Fibroblast of lung (primary cell): Measurements from ENCODE around the gene FUBP1. TPM values are rescaled to one million over a fixed set of nuclear protein-coding genes. Genes with fewer than 3 reads are reported as not detected.
A peak's percentile ranks its signal among the peaks of the same experiment; 100 is the strongest.

Source experiments
- DNase-seq, 2 donors: peaks; one replicate each; pipeline versions ENCODE4 v3.0.0 to v3.0.0-alpha.2; 2010; ENCODE audit warnings: low read depth in 2 of 2
- H2AFZ ChIP-seq: 2 replicates; pipeline ENCODE4 v1.5.1; 2012; ENCODE audit warnings: low read length, control low read depth, inconsistent platforms
- H3K27ac ChIP-seq: 2 replicates; pipeline ENCODE4 v1.5.1; 2011; ENCODE audit warnings: low read length, control low read depth; ENCODE audit not compliant: insufficient read depth
- H3K27me3 ChIP-seq: 2 replicates; pipeline ENCODE4 v1.5.1; 2011; ENCODE audit warnings: mild to moderate bottlenecking, low read length; ENCODE audit not compliant: control insufficient read depth, insufficient read depth
- H3K36me3 ChIP-seq: 2 replicates; pipeline ENCODE4 v1.5.1; 2011; ENCODE audit warnings: low read length; ENCODE audit not compliant: control insufficient read depth, insufficient read depth
- H3K4me1 ChIP-seq: 2 replicates; pipeline ENCODE4 v1.5.1; 2011; ENCODE audit warnings: low read length; ENCODE audit not compliant: control insufficient read depth, insufficient read depth; ENCODE audit errors: extremely low read depth
- H3K4me2 ChIP-seq: 2 replicates; pipeline ENCODE4 v1.5.1; 2011; ENCODE audit warnings: low read length, control low read depth; ENCODE audit not compliant: insufficient read depth; ENCODE audit errors: extremely low read depth
- H3K4me3 ChIP-seq, 4 experiments: fragments of 200-600 bp in 1 of 4; sonication (generic) in 1 of 4; replicated peaks in 1 of 4; 2 replicates each; pipeline ENCODE4 v1.5.1; 2011 to 2016; ENCODE audit warnings: low read length in 4 of 4, low read depth in 3 of 4, mild to moderate bottlenecking in 3 of 4, control low read depth in 2 of 4, inconsistent platforms in 1 of 4, mixed read lengths in 1 of 4; ENCODE audit not compliant: insufficient read depth in 1 of 4; ENCODE audit errors: control extremely low read depth in 1 of 4
- H3K79me2 ChIP-seq: 2 replicates; pipeline ENCODE4 v1.5.1; 2012; ENCODE audit warnings: mild to moderate bottlenecking, low read length, inconsistent platforms; ENCODE audit not compliant: control insufficient read depth, insufficient read depth
- H3K9ac ChIP-seq: 2 replicates; pipeline ENCODE4 v1.5.1; 2011; ENCODE audit warnings: mild to moderate bottlenecking, low read length, control low read depth; ENCODE audit not compliant: insufficient read depth
- H3K9me3 ChIP-seq: 2 replicates; pipeline ENCODE4 v1.5.1; 2012; ENCODE audit warnings: low read depth, low read length; ENCODE audit not compliant: control insufficient read depth, insufficient read depth
- H4K20me1 ChIP-seq: 2 replicates; pipeline ENCODE4 v1.5.1; 2011; ENCODE audit warnings: low read length; ENCODE audit not compliant: control insufficient read depth, insufficient read depth; ENCODE audit errors: extremely low read depth
- CTCF ChIP-seq, 2 donors: IDR thresholded peaks in 1 of 2; conservative IDR thresholded peaks in 1 of 2; 1 replicate in 1 of 2; 2 replicates in 1 of 2; pipeline ENCODE4 v1.5.1; 2011 to 2012; ENCODE audit warnings: low read length in 2 of 2, control low read depth in 1 of 2, inconsistent platforms in 1 of 2, low read depth in 1 of 2, mild to moderate bottlenecking in 1 of 2
- EZH2 ChIP-seq: IDR thresholded peaks from 2 replicates; pipeline ENCODE4 v1.5.1; 2012; ENCODE audit warnings: low read length, control low read depth, mild to moderate bottlenecking; ENCODE audit errors: missing control alignments
- polyA plus RNA-seq, 2 donors: library from polyadenylated mRNA; depleted of rRNA in 1 of 2; stranded (reverse) in 1 of 2; unstranded in 1 of 2; fragments of >200 nt; gene quantifications; 2 replicates each; pipeline ENCODE4 v1.2.1, GENCODE V29; 2011 to 2012; ENCODE audit warnings: missing spikeins in 1 of 2
- total RNA-seq: library from RNA; depleted of rRNA; stranded (reverse); fragments of >200 nt; gene quantifications from 2 replicates; pipeline ENCODE4 v1.2.1, GENCODE V29; 2014

The FUBP1 gene
- total and polyA plus RNA-seq, 2 donors (not counting 1 experiment from before 2014, with no cell fraction given), result 99.4 to 102 TPM

- Histone ChIP-seq H3K4me3 (no peak overlapping the region), H3K79me2 (peaks cover 84% of the 10 kb centered on the region), H3K4me2 (no peak overlapping the region), H3K4me1 (no peaks in the 10 kb centered on the region), H4K20me1 (no peaks in the 10 kb centered on the region), H3K27ac (no peak overlapping the region), H3K27me3 (no peaks in the 10 kb centered on the region), H3K9me3 (no peaks in the 10 kb centered on the region), H3K36me3 (peaks cover 7% of the 10 kb centered on the region), H3K9ac (no peak overlapping the region), H2AFZ (no peak overlapping the region)
- TF ChIP-seq EZH2, result no peak
- TF ChIP-seq CTCF (conservative IDR thresholded peaks at IDR 0.05 in 1 of 2, IDR thresholded peaks at IDR 0.05 in 1 of 2; ENCODE audit: low read depth in 1 of 2, low read length in 2 of 2), result no peak
- no peak for DNase-seq
These were observed 8.7 kb downstream of the FUBP1 start for GRCh38 chr1:77970192-77970591.

- H3K4me2 ChIP-seq, result no peak overlapping the region
- no peak overlapping the region for H2AFZ ChIP-seq
- H3K79me2 ChIP-seq, result peaks cover 65% of the 10 kb centered on the region
These were observed 12.6 kb downstream of the FUBP1 start for GRCh38 chr1:77966291-77966690.

GRCh38 chr1:77961392-77961791, 17.5 kb downstream of the FUBP1 start:
- Histone ChIP-seq H2AFZ (no peak overlapping the region), H3K4me1 (no peaks in the 10 kb centered on the region), H3K79me2 (peaks cover 45% of the 10 kb centered on the region), H3K4me3 (no peak overlapping the region), H3K27me3 (no peaks in the 10 kb centered on the region), H3K27ac (no peak overlapping the region), H3K4me2 (no peak overlapping the region), H4K20me1 (no peaks in the 10 kb centered on the region), H3K9me3 (no peaks in the 10 kb centered on the region), H3K9ac (no peak overlapping the region), H3K36me3 (peaks cover 28% of the 10 kb centered on the region)
- peak in 1 of 2 donors; percentile 31 for DNase-seq
- TF ChIP-seq EZH2, result no peak
- TF ChIP-seq CTCF (conservative IDR thresholded peaks at IDR 0.05 in 1 of 2, IDR thresholded peaks at IDR 0.05 in 1 of 2; ENCODE audit: low read depth in 1 of 2, low read length in 2 of 2), result no peak

More at GRCh38 chr1:77966291-77966690, 12.6 kb downstream of the FUBP1 start:
- H3K4me3 ChIP-seq, result no peak overlapping the region
- no peak overlapping the region for H3K9ac ChIP-seq
- TF ChIP-seq EZH2 (no peak), CTCF (conservative IDR thresholded peaks at IDR 0.05 in 1 of 2, IDR thresholded peaks at IDR 0.05 in 1 of 2; ENCODE audit: low read depth in 1 of 2, low read length in 2 of 2) (no peak)
- no peak for DNase-seq
- no peaks in the 10 kb centered on the region for H3K4me1 ChIP-seq
- no peaks in the 10 kb centered on the region for H3K9me3 ChIP-seq
- H4K20me1 ChIP-seq, result no peaks in the 10 kb centered on the region
- H3K27me3 ChIP-seq, result no peaks in the 10 kb centered on the region
- peaks cover 16% of the 10 kb centered on the region for H3K36me3 ChIP-seq
- H3K27ac ChIP-seq, result no peak overlapping the region
